GM21619 (cell line): ENCODE measurements around the gene ZBTB47.
A peak's percentile ranks its signal among the peaks of the same experiment; 100 is the strongest.

ENCODE experiments used
- ATAC-seq: cut with Tn5 transposase; IDR thresholded peaks from one replicate; pipeline ENCODE4 v1.9.1; 2021; ENCODE audit not compliant: unreplicated experiment

ZBTB47 gene

DNA sequence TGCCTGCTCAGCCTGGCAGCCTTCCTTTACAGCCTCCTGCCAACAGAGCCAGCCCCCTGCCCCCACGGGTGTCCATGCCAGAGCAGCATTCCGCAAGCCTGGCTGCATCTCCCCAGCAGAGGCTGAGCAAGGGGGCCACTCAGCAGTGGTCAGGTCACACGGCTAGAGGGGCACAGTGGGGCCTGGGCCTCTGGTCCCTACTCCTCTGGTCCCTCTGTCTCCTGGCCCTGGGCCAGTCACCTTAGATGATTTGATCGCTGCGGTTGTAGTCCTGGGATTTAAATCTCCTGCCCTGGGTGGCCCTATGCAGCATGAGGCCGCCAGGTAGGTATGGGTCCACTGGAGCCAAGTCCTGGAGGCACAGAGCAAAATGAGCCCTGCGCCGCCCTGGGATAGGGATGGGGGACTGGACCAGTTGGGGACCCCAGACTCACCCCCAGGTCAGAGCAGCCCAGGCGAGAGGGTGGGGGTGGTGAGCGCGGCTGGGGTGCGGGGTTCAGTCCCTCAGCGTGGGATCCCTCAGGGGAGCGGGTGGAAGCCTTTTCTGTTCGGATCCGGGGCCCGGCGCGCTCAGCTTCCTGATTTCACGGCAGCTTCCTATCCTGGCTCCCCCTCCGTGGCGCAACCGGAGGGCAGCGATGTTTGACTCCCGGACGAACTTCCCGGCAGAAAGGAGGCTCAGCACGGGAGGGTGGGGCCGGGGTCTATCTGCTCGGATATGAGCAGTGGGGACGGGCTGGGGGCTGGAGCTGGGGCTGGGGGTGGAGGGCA is at the start of gene ZBTB47:
Gene ZBTB47 (plus strand): TSS at position 138 of the 771 bp plus-strand sequence. CDS start 4,659 bp downstream, outside the sequence.
- ATAC-seq, result no peak

DNA sequence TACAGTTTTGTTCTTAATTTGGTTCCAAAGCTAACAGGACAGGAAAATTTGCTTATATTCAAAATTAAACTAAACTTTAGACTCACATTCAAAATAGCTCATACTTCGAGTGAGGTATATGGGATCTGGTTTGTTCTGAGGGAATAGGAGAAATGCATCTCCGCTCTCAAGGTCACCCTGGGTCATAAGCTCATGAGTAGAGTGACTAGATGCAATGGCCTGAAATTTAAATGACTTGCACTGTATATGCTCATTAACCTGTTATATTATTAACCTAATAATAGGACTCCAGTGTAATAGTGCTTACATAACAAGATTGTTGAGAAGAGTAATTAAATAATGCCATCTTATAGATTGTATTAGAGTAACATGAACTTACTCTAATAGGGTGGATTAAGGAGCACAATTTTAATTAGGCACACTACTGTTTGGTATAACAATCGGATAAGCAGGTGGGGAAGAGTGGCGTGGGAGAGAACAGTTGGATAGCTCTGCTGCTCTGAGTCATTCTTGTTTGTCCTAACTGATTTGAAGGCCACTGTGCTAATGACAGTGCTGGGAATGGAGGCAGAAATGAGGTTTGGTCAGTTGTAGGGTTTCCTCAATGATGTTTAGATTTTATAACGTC is 47.8 kb upstream of the ZBTB47 start:
- no peak for ATAC-seq

DNA sequence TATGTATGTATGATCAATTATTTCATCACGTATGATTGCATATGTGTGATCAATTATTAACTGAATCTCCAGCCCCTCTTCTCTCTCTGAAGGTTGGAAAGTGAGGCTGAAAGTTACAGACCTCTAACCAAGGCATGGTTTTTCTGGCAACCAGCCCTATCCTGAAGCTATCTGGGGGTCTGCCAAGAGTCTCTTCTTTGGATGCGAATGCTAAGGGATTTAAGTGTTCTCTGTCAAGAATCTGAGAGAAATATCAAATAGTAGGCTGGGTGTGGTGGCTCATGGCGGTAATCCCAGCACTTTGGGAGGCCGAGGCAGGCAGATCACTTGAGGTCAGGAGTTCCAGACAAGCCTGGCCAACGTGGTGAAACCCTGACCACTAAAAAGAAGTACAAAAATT is 44.9 kb upstream of the ZBTB47 start:
- ATAC-seq, result no peak

DNA sequence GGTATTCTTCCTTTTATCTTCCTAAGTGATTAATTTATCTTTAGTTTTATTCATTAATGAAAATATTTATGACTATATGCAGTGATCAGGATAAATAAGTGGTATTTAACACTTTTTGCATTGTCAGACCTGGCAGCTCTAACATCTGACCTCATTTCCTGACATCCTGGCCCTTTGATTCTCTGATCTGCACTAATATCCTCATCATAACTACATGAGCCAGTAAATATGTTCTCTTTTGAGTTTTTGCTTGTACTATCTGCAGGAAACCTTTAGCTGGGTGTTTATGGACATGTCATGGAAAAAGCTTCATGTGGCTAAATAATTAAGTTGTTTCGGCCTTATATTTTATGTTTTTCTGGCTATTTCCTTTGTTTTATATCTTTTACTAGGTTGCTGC is 42.5 kb upstream of the ZBTB47 start:
- ATAC-seq, result no peak

DNA sequence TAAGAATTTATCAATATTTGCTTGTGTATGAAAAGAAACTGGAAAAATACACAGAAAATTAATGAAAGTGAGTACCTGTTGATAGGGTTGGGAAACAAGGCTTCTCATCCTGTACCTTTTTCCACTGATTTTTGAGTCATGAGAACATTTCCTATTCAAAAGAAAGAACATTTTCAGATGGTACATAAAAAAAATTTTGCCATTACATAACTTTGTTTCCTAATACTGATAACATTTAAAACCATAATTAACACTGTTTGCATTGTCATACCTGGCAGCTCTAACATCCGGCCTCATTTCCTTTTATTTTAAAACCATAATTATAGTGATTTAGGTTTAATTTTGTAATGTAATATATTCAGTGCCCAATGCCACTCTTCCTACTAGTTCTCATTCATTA is 41.3 kb upstream of the ZBTB47 start:
- ATAC-seq, result no peak

DNA sequence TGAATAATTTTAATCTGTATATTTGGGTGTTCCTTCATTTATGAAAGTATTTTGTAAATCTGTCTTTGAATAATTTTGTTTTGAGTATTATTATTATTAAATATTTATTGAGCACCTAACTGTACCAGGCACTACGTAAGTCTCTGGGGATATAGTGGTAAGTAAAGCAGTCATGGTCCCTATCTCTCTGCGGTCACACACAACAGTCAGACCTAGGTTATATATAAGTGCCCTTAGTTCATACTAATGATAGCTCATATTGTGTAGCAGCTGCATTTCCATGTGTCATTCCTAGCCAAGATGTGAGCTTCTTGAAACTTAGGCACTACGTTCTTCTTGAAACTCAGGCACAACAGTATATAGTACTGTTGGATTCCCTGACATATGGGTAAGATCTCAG is 40.6 kb upstream of the ZBTB47 start:
- ATAC-seq, result peak; percentile 92

DNA sequence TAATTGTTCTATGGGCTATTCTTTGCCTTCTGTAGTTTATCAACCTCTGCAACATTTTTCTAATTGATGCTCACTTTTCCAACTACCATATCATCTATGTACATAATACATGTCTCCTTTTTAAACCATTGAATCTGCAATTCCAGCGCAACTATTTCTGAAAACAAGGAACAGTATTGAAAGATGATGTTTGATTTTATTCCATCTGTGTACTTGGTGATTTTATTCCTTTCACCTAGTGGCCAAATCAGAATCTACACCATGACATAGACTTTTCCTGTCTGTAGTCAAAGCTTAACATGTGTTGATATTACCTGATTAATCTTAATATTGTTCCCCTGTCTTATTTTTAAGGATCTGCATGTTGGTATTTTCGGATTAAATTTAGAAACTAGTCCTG is 40.0 kb upstream of the ZBTB47 start:
- ATAC-seq, result no peak

DNA sequence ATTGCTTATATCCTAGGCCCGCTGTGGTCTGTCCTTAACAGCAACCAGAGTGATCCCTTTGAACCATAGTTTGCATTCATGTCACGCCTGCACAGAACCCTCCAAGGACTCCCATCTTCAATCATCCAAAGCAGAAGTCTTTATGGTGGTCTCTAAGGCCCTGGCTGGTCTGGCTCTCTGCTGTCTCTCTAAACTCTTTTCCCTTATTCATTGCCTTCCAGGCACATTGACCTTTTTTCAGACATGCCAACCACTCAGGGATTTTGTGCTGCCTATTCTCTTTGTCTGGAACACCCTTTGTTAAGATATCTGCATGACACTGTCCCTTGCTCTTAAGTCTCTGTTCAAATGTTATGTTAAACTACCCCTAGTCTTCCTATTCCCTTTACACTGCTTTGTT is 21.9 kb upstream of the ZBTB47 start:
- no peak for ATAC-seq

DNA sequence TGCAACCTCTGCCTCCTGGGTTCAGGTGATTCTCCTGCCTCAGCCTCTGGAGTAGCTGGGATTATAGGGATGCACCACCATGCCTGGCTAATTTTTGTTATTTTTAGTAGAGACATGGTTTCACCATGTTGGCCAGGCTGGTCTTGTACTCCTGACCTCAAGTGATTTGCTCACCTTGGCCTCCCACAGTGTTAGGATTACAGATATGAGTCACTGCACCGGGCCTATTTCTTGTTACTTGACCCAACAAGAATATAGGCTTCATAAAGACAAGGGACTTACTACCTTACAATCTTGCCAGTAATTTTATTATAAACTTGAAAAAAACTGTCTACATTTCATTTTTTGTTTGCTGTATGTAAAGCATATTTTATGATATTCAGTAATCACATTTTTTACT is 21.4 kb upstream of the ZBTB47 start:
- no peak for ATAC-seq

DNA sequence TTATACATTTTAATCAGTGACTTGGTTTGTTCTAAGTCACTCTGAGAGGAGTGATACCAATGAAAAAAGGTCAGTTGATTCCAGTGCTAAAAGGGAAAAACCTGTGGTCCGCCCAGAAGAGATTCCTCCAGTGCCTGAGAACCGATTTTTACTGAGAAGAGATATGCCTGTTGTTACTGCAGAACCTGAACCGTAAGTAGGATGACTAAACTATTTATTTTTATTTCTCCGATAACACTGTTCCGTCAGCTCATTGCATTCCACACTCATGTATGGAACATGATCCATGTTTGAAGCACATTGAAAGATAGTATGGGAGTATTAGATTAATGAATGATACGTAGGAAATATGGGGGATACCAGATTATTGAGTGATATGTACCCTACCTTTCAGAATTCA is 20.0 kb upstream of the ZBTB47 start:
- no peak for ATAC-seq

DNA sequence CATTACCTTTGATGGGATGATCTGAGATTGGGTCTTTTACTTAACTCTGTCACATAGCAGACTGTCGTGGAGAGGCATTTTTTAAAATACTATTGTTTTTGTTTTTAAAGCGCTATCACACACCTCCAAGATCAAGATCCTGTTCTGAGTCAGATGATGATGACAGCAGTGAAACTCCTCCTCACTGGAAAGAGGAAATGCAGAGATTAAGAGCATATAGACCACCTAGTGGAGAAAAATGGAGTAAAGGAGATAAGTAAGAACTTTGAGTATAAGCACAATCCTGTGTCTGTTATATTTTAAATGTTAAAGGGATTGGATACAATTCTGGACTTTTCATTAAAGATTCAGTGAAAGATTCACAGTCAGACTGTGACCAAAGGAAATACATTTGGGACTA is 18.4 kb upstream of the ZBTB47 start:
- ATAC-seq, result no peak

DNA sequence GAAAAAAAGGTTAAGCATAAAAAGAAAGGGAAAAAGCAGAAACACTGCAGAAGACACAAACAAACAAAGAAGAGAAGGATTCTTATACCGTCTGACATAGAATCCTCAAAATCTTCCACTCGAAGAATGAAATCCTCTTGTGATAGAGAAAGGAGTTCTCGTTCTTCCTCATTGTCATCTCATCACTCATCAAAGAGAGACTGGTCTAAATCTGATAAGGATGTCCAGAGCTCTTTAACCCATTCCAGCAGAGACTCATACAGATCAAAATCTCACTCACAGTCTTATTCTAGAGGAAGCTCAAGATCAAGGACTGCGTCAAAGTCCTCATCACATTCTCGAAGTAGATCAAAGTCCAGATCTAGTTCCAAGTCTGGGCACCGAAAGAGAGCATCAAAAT is 16.5 kb upstream of the ZBTB47 start:
- no peak for ATAC-seq

DNA sequence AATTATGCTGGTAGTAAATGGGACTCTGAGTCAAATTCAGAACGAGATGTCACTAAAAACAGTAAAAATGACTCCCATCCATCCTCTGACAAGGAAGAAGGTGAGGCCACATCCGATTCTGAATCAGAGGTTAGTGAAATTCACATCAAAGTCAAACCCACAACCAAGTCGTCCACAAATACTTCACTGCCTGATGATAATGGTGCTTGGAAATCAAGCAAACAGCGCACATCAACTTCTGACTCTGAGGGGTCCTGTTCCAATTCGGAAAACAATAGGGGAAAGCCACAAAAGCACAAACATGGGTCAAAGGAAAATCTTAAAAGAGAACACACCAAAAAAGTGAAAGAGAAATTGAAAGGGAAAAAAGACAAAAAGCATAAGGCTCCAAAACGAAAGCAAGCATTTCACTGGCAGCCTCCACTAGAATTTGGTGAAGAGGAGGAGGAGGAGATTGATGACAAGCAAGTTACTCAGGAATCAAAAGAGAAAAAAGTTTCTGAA is 15.1 kb upstream of the ZBTB47 start:
- no peak for ATAC-seq

DNA sequence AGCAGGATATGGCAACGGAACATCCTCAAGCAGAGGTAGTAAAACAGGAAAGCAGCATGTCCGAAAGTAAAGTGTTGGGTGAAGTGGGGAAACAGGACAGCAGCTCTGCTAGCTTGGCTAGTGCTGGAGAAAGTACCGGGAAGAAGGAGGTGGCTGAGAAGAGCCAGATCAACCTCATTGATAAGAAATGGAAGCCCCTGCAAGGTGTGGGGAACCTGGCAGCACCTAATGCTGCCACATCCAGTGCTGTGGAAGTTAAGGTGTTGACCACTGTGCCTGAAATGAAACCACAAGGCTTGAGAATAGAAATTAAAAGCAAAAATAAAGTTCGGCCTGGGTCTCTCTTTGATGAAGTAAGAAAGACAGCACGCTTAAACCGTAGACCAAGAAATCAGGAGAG is 14.3 kb upstream of the ZBTB47 start:
- ATAC-seq, result no peak

DNA sequence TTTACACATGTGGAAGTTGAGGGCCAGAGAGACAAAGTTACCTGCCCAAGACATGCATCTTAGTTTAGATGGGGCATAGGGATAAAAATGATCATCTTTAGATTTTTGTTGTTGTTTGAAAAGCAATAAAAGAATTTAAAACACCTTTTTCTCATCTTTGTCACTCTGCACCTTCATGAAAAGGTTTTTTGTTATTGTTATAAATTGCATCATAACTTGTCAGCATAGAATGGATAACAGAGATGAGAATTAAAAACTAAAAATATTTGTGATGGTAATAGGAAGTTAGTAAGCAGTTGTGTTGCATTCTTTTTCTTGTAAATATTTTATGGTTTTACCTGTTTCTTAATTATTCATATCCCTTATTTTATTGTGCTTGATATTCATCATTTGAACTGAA is 13.4 kb upstream of the ZBTB47 start:
- no peak for ATAC-seq

DNA sequence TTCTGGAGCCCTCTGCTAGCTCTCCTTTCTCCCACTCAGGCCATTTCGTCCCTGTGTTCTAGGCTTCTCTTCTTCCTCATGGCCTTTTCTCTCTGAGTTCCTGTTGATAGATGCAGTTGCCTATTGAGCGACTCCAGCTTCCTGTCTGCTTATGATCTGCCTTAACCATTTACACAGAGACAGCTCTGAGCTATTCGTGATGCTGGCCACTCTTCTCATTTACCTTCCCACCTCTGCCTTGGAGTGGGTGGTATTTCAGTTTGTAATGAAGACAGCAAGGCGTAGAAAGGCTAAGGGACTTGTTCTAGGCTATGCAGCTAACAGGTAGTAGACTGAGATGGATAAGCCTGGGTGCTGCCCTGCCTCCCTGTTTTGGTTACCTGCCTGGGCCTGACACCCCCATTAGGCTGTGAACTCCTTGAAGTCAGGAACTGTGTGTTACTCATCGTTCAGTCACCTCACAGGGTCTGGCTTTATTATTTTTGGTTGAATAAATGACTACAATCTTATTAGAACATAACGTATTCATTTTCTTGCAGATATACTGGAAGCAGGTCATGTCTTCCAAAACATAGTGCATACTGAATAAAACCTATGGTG is 12.6 kb upstream of the ZBTB47 start:
- no peak for ATAC-seq

DNA sequence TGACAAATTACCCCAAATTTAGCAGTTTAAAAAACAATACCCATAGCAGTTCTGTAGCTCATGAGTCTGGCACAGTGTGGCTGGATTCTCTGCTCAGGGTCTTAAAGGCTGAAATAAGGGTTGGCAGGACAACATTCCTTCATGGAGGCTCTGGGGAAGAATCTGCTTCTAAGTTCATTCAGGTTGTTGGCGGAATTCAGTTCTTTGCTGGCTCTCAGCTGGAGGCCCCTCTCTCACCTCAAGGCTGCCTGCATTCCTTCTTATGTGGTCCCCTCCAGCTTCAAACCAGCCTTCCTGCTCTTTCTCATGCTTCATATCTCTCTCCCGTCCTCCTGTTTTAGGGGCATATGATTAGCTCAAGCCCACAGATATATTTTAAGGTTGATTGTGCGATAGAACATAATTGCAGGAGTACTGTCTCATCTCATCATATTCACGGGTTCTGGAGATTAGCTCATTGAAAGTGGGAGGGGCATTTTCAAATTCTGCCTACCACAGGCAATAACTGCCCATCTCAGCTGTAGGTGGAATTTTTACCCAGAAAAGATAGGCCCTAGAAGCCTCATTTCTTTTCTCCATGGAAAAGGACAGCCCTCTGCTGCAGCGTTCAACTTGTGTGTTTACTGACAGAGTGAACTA is 5.6 kb upstream of the ZBTB47 start:
- no peak for ATAC-seq

DNA sequence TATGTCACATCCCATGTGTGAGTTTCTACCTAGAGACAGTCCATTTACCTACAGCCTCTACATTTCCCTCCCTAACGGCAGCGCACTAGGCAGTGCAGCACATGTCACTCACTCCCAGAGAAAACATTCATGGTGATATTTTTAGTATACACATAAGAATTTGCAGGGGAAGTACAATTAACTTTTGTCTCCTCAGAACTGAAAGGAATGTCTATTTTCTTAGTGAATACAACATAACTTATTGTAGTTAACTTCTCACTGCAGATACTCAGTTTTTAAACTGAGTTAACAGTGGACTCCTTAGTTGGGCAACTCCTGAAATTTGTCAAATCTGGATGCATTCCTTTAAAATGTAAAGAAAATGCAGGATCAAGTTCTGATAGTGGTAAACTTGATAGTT is 4.5 kb upstream of the ZBTB47 start:
- no peak for ATAC-seq

DNA sequence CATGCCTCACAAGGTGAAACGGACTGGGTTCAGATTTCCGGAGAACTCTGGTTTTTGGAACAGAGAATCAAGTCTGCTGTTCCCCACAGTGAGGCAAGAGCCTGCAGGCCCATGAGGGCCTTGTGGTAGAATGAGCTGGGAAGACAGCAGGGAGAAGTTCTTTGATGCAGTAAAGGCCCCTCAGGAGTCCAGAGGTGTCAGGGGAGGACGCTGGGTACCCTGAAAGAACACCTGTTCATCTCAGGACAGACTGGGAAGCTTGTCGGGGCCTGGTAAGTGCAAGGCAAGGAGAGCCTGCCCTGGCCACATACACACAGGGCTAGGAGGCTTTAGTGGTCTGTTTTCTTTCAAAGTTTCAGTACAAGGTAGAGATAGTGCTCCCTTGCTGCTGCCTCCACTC is 3.7 kb upstream of the ZBTB47 start:
- ATAC-seq, result no peak

DNA sequence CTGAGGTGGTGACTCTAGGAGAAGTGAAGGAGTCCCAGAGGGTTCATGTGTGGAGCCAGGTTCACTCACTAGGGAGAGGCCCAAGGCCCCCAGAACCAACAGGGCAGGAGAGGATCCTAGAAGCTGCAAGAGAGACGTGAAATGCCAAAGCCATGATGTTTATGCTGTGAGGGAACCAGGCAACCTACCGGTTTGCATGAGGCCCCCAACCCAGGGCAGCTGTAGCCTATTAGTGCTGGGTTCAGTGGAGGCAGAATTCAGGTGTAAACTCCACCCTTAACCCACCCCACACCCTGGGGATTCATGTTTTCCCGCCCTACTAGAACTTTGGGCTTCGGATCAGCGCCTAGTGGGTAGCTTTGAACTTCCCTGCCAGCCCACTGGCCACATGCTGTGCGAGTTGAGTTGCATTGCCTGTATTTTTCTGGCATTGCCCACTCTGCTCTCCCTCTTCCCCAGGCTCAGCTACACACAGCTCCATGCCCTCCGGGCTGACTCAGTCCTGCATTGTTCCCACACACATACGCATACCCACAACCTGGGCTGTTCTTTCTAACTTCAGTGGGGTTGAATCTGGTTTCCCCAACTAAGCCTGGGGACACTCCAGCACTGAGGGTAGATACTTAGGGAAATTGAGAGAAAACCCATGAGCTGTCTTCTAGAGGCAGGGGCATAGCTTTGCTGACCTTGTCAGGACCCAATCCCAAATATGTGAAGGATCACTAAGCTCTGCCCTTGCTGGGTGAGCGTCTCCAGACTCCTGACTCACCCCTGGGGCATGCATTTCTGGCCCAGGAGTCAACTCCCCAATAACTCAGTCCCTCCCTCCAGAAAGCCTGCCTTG is 2.0 kb upstream of the ZBTB47 start:
- no peak for ATAC-seq

DNA sequence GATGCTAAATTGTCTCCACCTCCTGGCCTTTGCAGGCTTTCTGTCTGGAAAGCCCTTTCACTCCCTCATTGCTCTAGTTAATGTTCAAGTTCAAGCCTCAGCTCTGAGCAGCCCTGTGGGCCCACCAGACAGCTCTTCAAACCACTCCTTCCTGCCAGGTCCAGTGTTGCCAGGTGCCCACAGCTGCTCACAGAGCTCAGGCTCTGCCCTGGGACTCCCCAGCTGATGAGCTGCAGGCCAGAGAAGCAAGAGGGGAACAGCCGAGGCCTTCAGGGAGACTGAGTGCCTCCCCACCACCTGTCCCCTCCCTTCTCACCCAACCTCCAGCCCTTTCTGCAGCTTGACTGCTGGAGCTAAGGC is 1.3 kb upstream of the ZBTB47 start:
- peak; percentile 36 for ATAC-seq
